K562 (cell line): ENCODE results near the gene LAMA1. TPM values are rescaled to one million over a fixed set of nuclear protein-coding genes. Genes with fewer than 3 reads are reported as not detected.

ENCODE experiments used
- ATAC-seq: fragments of 200-7000 bp; cut with Tn5 transposase; 3 replicates; pipeline ENCODE4 v1.9.1; 2020; ENCODE audit warnings: moderate library complexity
- BruUV-seq: library from RNA; stranded (reverse); fragments of 400-500 nt; replicated peaks from 2 replicates; lab custom pipeline; 2021; lab: Mats Ljungman, UMichigan
- CTCF ChIA-PET: fragments of 300-600 bp; formaldehyde crosslinking; extraction: SDS; loops from one replicate; lab custom pipeline; 2021; ENCODE audit warnings: low intra/inter-chr PET ratio; lab: Yijun Ruan, JAX
- POLR2A ChIA-PET: fragments of 300-600, 350-650 bp; sonication (Branson Sonifier 250); formaldehyde crosslinking; extraction: SDS; loops from one replicate; lab custom pipeline; 2021; ENCODE audit warnings: antibody characterized with exemption, inconsistent platforms; lab: Yijun Ruan, JAX
- DNase-seq, 4 experiments: peaks; one replicate each; pipeline versions ENCODE4 v3.0.0 to v3.0.0-alpha.2; 2011 to 2018; ENCODE audit warnings: low spot score in 3 of 4, mixed read lengths in 3 of 4; ENCODE audit errors: extremely low read depth in 1 of 4
- FAIRE-seq: peaks from 2 replicates; lab custom pipeline; 2011; peaks lifted over from hg19 to GRCh38; lab: Jason Lieb, UNC
- H2AFZ ChIP-seq: 2 replicates; pipeline ENCODE4 v1.6.0; 2011; ENCODE audit warnings: low read depth, low read length, control low read depth, inconsistent platforms
- H3K27ac ChIP-seq: fragments of 200-600 bp; 3 replicates; pipeline ENCODE4 v1.8.0; 2011; ENCODE audit warnings: low read depth, mild to moderate bottlenecking, control low read depth, inconsistent platforms, low read length, moderate library complexity, mixed read lengths; ENCODE audit errors: extremely low read depth
- H3K27me3 ChIP-seq, 2 experiments: fragments of 300-600 bp in 1 of 2; 2 replicates in 1 of 2; 3 replicates in 1 of 2; pipeline versions ENCODE4 v1.6.0 to v1.8.0; 2011; ENCODE audit warnings: inconsistent platforms in 2 of 2, low read length in 2 of 2, mild to moderate bottlenecking in 1 of 2, mixed read lengths in 1 of 2, moderate library complexity in 1 of 2; ENCODE audit not compliant: control insufficient read depth in 2 of 2, insufficient read depth in 2 of 2
- H3K36me3 ChIP-seq: fragments of 300-600 bp; 3 replicates; pipeline ENCODE4 v1.8.0; 2011; ENCODE audit warnings: mild to moderate bottlenecking, low read length, inconsistent platforms; ENCODE audit not compliant: control insufficient read depth, insufficient read depth
- H3K4me1 ChIP-seq, 2 experiments: fragments of 200-600 bp in 1 of 2; replicated peaks in 1 of 2; 2 replicates in 1 of 2; 3 replicates in 1 of 2; pipeline versions ENCODE4 v1.5.1 to v1.8.0; 2011; ENCODE audit warnings: inconsistent platforms in 2 of 2, low read length in 2 of 2, mild to moderate bottlenecking in 1 of 2, mixed read lengths in 1 of 2, moderate library complexity in 1 of 2; ENCODE audit not compliant: control insufficient read depth in 2 of 2, insufficient read depth in 2 of 2
- H3K4me2 ChIP-seq: 2 replicates; pipeline ENCODE4 v1.6.1; 2011; ENCODE audit warnings: low read length, control low read depth, inconsistent platforms, mixed read lengths; ENCODE audit not compliant: insufficient read depth
- H3K4me3 ChIP-seq: fragments of 200-600 bp; sonication (generic), shearing (Covaris generic); 2 replicates; pipeline ENCODE4 v1.5.1; 2016; ENCODE audit warnings: control low read depth, inconsistent platforms
- H3K79me2 ChIP-seq: fragments of 200-600 bp; 3 replicates; pipeline ENCODE4 v1.8.0; 2011; ENCODE audit warnings: low read length, inconsistent platforms; ENCODE audit not compliant: control insufficient read depth, insufficient read depth
- H3K9ac ChIP-seq, 2 experiments: 2 replicates each; pipeline versions ENCODE4 v1.6.0 to v1.6.1; 2011; ENCODE audit warnings: low read depth in 2 of 2, low read length in 2 of 2, control low read depth in 1 of 2, inconsistent platforms in 1 of 2, mild to moderate bottlenecking in 1 of 2, mixed read lengths in 1 of 2; ENCODE audit not compliant: insufficient read depth in 1 of 2
- H3K9me1 ChIP-seq: one replicate; pipeline ENCODE4 v1.6.0; 2011; ENCODE audit warnings: inconsistent platforms, mild to moderate bottlenecking, low read length, moderate library complexity; ENCODE audit not compliant: control insufficient read depth, insufficient read depth
- H3K9me3 ChIP-seq: replicated peaks from 2 replicates; pipeline ENCODE4 v1.5.1; 2011; ENCODE audit warnings: low read depth, low read length, inconsistent platforms; ENCODE audit not compliant: control insufficient read depth, insufficient read depth
- H4K20me1 ChIP-seq: replicated peaks from 2 replicates; pipeline ENCODE4 v1.6.1; 2011; ENCODE audit warnings: low read length, inconsistent platforms, mixed read lengths; ENCODE audit not compliant: control insufficient read depth, insufficient read depth
- AFF4 ChIP-seq: sonication (generic); formaldehyde crosslinking; IDR thresholded peaks from 2 replicates; pipeline ENCODE4 v1.8.0; 2023; ENCODE audit warnings: mild to moderate bottlenecking, missing genetic modification reagents
- ATF1 ChIP-seq, 2 experiments: fragments of 450-650 bp in 1 of 2; IDR thresholded peaks; 2 replicates each; pipeline ENCODE4 v1.6.1; 2016; ENCODE audit warnings: missing compliant biosample characterization in 1 of 2, missing genetic modification characterization in 1 of 2
- ATF7 ChIP-seq: fragments of 450-650 bp; IDR thresholded peaks from 2 replicates; pipeline ENCODE4 v1.7.1; 2014; ENCODE audit warnings: mild to moderate bottlenecking, moderate library complexity
- C11orf30 ChIP-seq: fragments of 450-650 bp; IDR thresholded peaks from 2 replicates; pipeline ENCODE4 v1.6.1; 2016; ENCODE audit warnings: low read depth, mild to moderate bottlenecking
- CREM ChIP-seq: IDR thresholded peaks from 2 replicates; pipeline ENCODE4 v1.6.1; 2014; ENCODE audit warnings: antibody characterized with exemption, low read depth
- MAFF ChIP-seq: IDR thresholded peaks from 2 replicates; pipeline ENCODE4 v1.6.1; 2012; ENCODE audit warnings: low read length, improper control_type of control experiment
- MAFK ChIP-seq: IDR thresholded peaks from 2 replicates; pipeline ENCODE4 v1.6.1; 2011; ENCODE audit warnings: low read length, improper control_type of control experiment
- MTA2 ChIP-seq: fragments of 450-650 bp; IDR thresholded peaks from 2 replicates; pipeline ENCODE4 v1.6.1; 2016; ENCODE audit warnings: low read depth
- PYGO2 ChIP-seq: fragments of 450-650 bp; IDR thresholded peaks from 2 replicates; pipeline ENCODE4 v1.6.1; 2016; ENCODE audit warnings: mild to moderate bottlenecking, missing genetic modification characterization, moderate library complexity, missing compliant biosample characterization
- SP1 ChIP-seq: sonication (generic); formaldehyde crosslinking; IDR thresholded peaks from 2 replicates; pipeline ENCODE4 v1.8.1; 2022; ENCODE audit warnings: mild to moderate bottlenecking, missing genetic modification reagents
- SPI1 ChIP-seq: IDR thresholded peaks from 2 replicates; pipeline ENCODE4 v1.6.1; 2011; ENCODE audit warnings: low read depth, low read length, control low read depth, borderline replicate concordance
- TARDBP ChIP-seq: fragments of 450-650 bp; IDR thresholded peaks from 2 replicates; pipeline ENCODE4 v1.6.1; 2016
- ZNF140 ChIP-seq: fragments of 250-450 bp; sonication (Bioruptor Pico); IDR thresholded peaks from 2 replicates; pipeline ENCODE4 v1.8.0; 2021; ENCODE audit warnings: moderate library complexity, mild to moderate bottlenecking, inconsistent platforms
- ZNF316 ChIP-seq: fragments of 450-650 bp; IDR thresholded peaks from 2 replicates; pipeline ENCODE4 v1.6.1; 2016
- ZNF436 ChIP-seq: fragments of 250-450, 450-650 bp; sonication (Bioruptor Pico); formaldehyde crosslinking; IDR thresholded peaks from 2 replicates; pipeline ENCODE4 v1.7.0; 2020; ENCODE audit warnings: mild to moderate bottlenecking
- WGBS: fragments of 100-300 bp; shearing (Covaris generic); methylation state at CpG from one replicate; pipeline ENCODE4 v1.1.6; 2016; ENCODE audit warnings: low coverage, mixed read lengths; ENCODE audit not compliant: insufficient coverage; ENCODE audit errors: missing lambda C conversion rate; 5-methylcytosine and 5-hydroxymethylcytosine counted together
- in situ Hi-C: fragments of 300-500 bp; cut with MboI; formaldehyde crosslinking; loops from 4 replicates; pipeline ENCODE4 v1.15.0; 2018; ENCODE audit warnings: inconsistent platforms, mixed read lengths
- intact Hi-C: fragments of 100-400 bp; cut with micrococcal nuclease; formaldehyde crosslinking; loops from 2 replicates; pipeline ENCODE4 v1.14.2; 2022
- polyA plus RNA-seq, 8 experiments: library from polyadenylated mRNA; depleted of rRNA in 4 of 8; stranded (reverse) in 5 of 8; unstranded in 3 of 8; fragments of >200 nt; fragmentation: Nextera tagmentation in 2 of 8; fragmentation: Illumina TruSeq in 1 of 8; extraction: Ambion mirVana in 2 of 8; extraction: Trizol in 1 of 8; gene quantifications; 2 replicates each; pipeline versions ENCODE4 v1.2.1 to v1.2.3, GENCODE V29; 2011 to 2014; ENCODE audit warnings: inconsistent platforms in 1 of 8, missing spikeins in 1 of 8
- total RNA-seq, 7 experiments: library from RNA; depleted of rRNA in 6 of 7; stranded (reverse); fragments of >200 nt in 6 of 7; fragmentation: Illumina TruSeq in 2 of 7; extraction: Trizol in 2 of 7; gene quantifications; 2 replicates each; pipeline versions ENCODE4 v1.2.1 to v1.2.3, GENCODE V29; 2011 to 2021; ENCODE audit warnings: low replicate concordance in 1 of 7
- TF ChIP-seq, protein P1 (sequence below), 2 experiments: fragments of 450-650 bp in 1 of 2; sonication (generic) in 1 of 2; formaldehyde crosslinking in 1 of 2; IDR thresholded peaks in 1 of 2; conservative IDR thresholded peaks in 1 of 2; 2 replicates each; pipeline versions ENCODE4 v1.6.1 to v1.8.1; 2016 to 2023; ENCODE audit warnings: mild to moderate bottlenecking in 2 of 2, moderate library complexity in 2 of 2, inconsistent platforms in 1 of 2, missing genetic modification reagents in 1 of 2

LAMA1 gene
- total and polyA plus RNA-seq, 9 of the 15 experiments (the other 6 are each of a cell fraction or from before 2014, with no cell fraction given) = 0.04 TPM; not detected in 8

GRCh38 chr18:7035807-7036206 is 81.8 kb downstream of the LAMA1 start:
- ATAC-seq = no peak
- Histone ChIP-seq H3K4me3 (no peak overlapping the region), H3K27me3 (peaks cover 3 to 4% of the 10 kb centered on the region in 2 experiments; a peak in 3 of 5 replicates), H3K36me3 (no peaks in the 10 kb centered on the region)
- no peak for DNase-seq
- no peak for TF ChIP-seq PYGO2
- 0 out of 2 replicates have a peak, but pooled peaks have one; percentile 31 for TF ChIP-seq ZNF316
- TF ChIP-seq ATF7 = peak; percentile 22; the same call in 1 of the 2 replicates
- TF ChIP-seq TARDBP = no peak
- TF ChIP-seq, protein P1, sequence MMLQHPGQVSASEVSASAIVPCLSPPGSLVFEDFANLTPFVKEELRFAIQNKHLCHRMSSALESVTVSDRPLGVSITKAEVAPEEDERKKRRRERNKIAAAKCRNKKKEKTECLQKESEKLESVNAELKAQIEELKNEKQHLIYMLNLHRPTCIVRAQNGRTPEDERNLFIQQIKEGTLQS (IDR thresholded peaks at IDR 0.05) = peak; percentile 71
- TF ChIP-seq, protein P1 (CRISPR knock-in tag; conservative IDR thresholded peaks at IDR 0.05) = no peak
- no peak for TF ChIP-seq ZNF140
- no peak for TF ChIP-seq SP1
- no peak for TF ChIP-seq ATF1 (CRISPR knock-in tag; IDR thresholded peaks at IDR 0.05)
- peak; percentile 54; the same call in 1 of the 2 replicates for TF ChIP-seq ATF1 (tag; IDR thresholded peaks at IDR 0.05)
- TF ChIP-seq CREM = peak; percentile 63; the same call in 1 of the 2 replicates
- peak; percentile 42; the same call in 1 of the 2 replicates for TF ChIP-seq SPI1
- no peak for TF ChIP-seq ZNF436
- TF ChIP-seq MAFK = peak; percentile 46
- TF ChIP-seq AFF4 (CRISPR knock-in tag) = no peak
- TF ChIP-seq MAFF = peak; percentile 27; the same call in 1 of the 2 replicates
- no peak for TF ChIP-seq MTA2
- TF ChIP-seq C11orf30 = peak; percentile 31; the same call in 1 of the 2 replicates
- TF ChIP-seq, all 486 proteins: peak for 9
- Histone ChIP-seq H3K4me2 (no peak overlapping the region), H3K4me1 (no peaks in the 10 kb centered on the region), H3K27ac (no peak overlapping the region), H2AFZ (no peak overlapping the region), H3K79me2 (no peaks in the 10 kb centered on the region), H3K9ac (no peak overlapping the region), H3K9me3 (no peaks in the 10 kb centered on the region), H3K9me1 (no peaks in the 10 kb centered on the region), H4K20me1 (no peaks in the 10 kb centered on the region)
- ChIA-PET POLR2A (interaction anchor here (0.6 kb wide), 2 partner anchors 62 to 150 kb away, joined by 3 to 4 read pairs; no protein-coding TSS in a partner anchor), CTCF (no interaction called here)
- 2% methylated on average over 11 of the region's 11 CpGs for WGBS
- no peak for FAIRE-seq
- intact Hi-C loops (no loop called here), in situ Hi-C loops (loop anchor here (5.0 kb wide), 1 partner anchor 116 kb away; no protein-coding TSS in a partner anchor)
- no TSS peak for BruUV-seq
